GM19351 (cell line): ENCODE results near the gene HARBI1.

Experiments used
- ATAC-seq: cut with Tn5 transposase; IDR thresholded peaks from one replicate; pipeline ENCODE4 v1.9.1; 2021; ENCODE audit warnings: mild to moderate bottlenecking, moderate library complexity; ENCODE audit not compliant: unreplicated experiment

HARBI1 gene

GRCh38 chr11:46557684-46558151 is 59.3 kb downstream of the HARBI1 start:
- no peak for ATAC-seq

- ATAC-seq, result no peak
Measured at GRCh38 chr11:46555267-46556054, 61.6 kb downstream of the HARBI1 start.

GRCh38 chr11:46554213-46555147 is 62.5 kb downstream of the HARBI1 start:
- no peak for ATAC-seq

- no peak for ATAC-seq
Measured at GRCh38 chr11:46553814-46554212, 63.2 kb downstream of the HARBI1 start.
